Lower lobe of right lung (tissue), 2 donors: ENCODE data around the gene TMPO. TPM values are rescaled to one million over a fixed set of nuclear protein-coding genes. Genes with fewer than 3 reads are reported as not detected.

Experiments
- ATAC-seq, 2 donors: fragments of 200-7000 bp; cut with Tn5 transposase; one replicate each; pipeline ENCODE4 v1.9.1; 2020 to 2022; ENCODE audit warnings: mild to moderate bottlenecking in 2 of 2, moderate library complexity in 2 of 2
- DNase-seq: peaks from one replicate; pipeline ENCODE4 v3.0.0-alpha.2; 2020
- H3K27ac ChIP-seq: fragments of 200-600 bp; one replicate; pipeline ENCODE4 v1.8.0; 2022
- H3K27me3 ChIP-seq: fragments of 200-600 bp; one replicate; pipeline ENCODE4 v1.8.0; 2022; ENCODE audit warnings: low read depth
- H3K36me3 ChIP-seq: fragments of 200-600 bp; one replicate; pipeline ENCODE4 v1.8.0; 2022; ENCODE audit warnings: mild to moderate bottlenecking
- H3K4me1 ChIP-seq: fragments of 200-600 bp; one replicate; pipeline ENCODE4 v1.8.0; 2022
- H3K4me3 ChIP-seq: fragments of 200-600 bp; one replicate; pipeline ENCODE4 v1.8.0; 2022; ENCODE audit warnings: mild to moderate bottlenecking
- H3K9me3 ChIP-seq: fragments of 200-600 bp; one replicate; pipeline ENCODE4 v1.8.0; 2022
- intact Hi-C: fragments of 100-400 bp; cut with DNase I; formaldehyde crosslinking; loops from one replicate; pipeline ENCODE4 v1.11.0; 2022
- long read RNA-seq: library from polyadenylated mRNA; unstranded; transcript quantifications from one replicate; pipeline ENCODE4 v2.0.0, GENCODE V29; 2021
- total RNA-seq: library from RNA; stranded (reverse); fragmentation: NEBNext Ultra II Directional; extraction: Animal tissue kit (Norgen Biotek cat#: 25700); gene quantifications from one replicate; pipeline ENCODE4 v1.2.1, GENCODE V29; 2021
- TF ChIP-seq, protein P1 (sequence below): fragments of 200-600 bp; IDR thresholded peaks from one replicate; pipeline ENCODE4 v1.8.0; 2022; ENCODE audit warnings: antibody characterized with exemption, mild to moderate bottlenecking
- donor health status: DM: no; HTN: yes; CAD: no; lungs with severe emphysema.

The TMPO gene, protein sequence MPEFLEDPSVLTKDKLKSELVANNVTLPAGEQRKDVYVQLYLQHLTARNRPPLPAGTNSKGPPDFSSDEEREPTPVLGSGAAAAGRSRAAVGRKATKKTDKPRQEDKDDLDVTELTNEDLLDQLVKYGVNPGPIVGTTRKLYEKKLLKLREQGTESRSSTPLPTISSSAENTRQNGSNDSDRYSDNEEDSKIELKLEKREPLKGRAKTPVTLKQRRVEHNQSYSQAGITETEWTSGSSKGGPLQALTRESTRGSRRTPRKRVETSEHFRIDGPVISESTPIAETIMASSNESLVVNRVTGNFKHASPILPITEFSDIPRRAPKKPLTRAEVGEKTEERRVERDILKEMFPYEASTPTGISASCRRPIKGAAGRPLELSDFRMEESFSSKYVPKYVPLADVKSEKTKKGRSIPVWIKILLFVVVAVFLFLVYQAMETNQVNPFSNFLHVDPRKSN
- total RNA-seq = 61.7 TPM
- long read RNA-seq, full-length matches to known transcripts = 36 of 49 reads
- long read RNA-seq, partial matches to known transcripts = 4 of 49 reads
- long read RNA-seq, other reads (novel, unspliced or antisense) = 9 of 49 reads

DNA sequence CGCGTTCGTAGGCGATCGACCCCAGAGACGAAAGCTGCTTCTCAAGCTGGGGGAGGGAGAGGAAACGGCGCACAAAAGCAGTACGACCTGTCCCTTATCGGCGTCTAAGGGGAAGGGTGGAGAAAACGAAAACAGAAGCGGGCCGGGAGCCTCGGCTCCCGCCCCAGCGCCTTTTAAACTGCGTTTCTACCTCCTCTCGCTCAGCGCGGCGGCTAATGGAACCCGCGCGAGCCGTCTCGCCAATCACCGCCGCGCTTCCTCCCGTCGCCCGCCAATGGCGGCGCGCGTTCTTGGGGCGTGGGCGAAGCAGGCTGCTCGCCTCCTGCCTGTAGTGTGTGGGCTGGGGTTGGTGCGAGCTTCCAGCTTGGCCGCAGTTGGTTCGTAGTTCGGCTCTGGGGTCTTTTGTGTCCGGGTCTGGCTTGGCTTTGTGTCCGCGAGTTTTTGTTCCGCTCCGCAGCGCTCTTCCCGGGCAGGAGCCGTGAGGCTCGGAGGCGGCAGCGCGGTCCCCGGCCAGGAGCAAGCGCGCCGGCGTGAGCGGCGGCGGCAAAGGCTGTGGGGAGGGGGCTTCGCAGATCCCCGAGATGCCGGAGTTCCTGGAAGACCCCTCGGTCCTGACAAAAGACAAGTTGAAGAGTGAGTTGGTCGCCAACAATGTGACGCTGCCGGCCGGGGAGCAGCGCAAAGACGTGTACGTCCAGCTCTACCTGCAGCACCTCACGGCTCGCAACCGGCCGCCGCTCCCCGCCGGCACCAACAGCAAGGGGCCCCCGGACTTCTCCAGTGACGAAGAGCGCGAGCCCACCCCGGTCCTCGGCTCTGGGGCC lies at the start of gene TMPO:
TMPO (plus strand) TSS at position 304 of the 824 bp plus-strand sequence; CDS start at position 582, 278 bp downstream.
- Histone ChIP-seq H3K4me1 (peaks cover 40% of the 10 kb centered on the region), H3K27me3 (no peaks in the 10 kb centered on the region), H3K36me3 (no peaks in the 10 kb centered on the region), H3K4me3 (peak within 1 kb of the TSS; percentile 98), H3K9me3 (no peaks in the 10 kb centered on the region), H3K27ac (peak within 1 kb of the TSS; percentile 96)
- intact Hi-C loops = no loop called here
- DNase-seq (peak; percentile 93), ATAC-seq (peak; percentile 99)
- TF ChIP-seq, protein P1, sequence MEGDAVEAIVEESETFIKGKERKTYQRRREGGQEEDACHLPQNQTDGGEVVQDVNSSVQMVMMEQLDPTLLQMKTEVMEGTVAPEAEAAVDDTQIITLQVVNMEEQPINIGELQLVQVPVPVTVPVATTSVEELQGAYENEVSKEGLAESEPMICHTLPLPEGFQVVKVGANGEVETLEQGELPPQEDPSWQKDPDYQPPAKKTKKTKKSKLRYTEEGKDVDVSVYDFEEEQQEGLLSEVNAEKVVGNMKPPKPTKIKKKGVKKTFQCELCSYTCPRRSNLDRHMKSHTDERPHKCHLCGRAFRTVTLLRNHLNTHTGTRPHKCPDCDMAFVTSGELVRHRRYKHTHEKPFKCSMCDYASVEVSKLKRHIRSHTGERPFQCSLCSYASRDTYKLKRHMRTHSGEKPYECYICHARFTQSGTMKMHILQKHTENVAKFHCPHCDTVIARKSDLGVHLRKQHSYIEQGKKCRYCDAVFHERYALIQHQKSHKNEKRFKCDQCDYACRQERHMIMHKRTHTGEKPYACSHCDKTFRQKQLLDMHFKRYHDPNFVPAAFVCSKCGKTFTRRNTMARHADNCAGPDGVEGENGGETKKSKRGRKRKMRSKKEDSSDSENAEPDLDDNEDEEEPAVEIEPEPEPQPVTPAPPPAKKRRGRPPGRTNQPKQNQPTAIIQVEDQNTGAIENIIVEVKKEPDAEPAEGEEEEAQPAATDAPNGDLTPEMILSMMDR = no peak

DNA sequence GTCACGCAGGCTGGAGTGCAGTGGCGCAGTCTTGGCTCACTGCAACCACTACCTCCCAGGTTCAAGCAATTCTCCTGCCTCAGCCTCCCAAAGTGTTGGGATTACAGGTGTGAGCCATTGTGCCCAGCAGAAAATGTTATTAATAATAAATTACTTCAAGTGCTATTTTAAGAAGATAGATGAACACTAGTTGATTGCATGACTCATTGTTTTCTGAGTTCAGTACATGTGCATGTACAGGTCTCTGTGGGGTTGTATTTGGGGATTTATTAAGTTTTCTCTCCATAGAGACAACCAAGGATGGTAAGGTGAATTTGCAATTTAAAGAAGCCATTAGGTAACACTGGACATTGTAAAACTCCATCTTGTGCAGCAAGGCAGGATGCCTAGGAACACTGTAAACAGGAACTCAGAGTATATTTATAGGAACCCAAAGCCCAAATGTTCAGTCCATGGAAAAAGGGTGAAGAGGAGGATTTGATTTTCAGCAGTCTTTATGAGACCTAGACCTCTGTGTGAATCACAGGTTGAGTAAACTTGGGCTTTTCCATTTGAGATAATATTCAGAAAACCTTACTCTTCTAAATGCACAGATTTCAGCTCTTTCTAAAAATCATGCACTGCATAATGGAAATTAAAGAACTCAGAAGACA lies 49.3 kb upstream of the TMPO start:
- DNase-seq = no peak
- Histone ChIP-seq H3K4me3 (no peak overlapping the region), H3K9me3 (no peaks in the 10 kb centered on the region), H3K36me3 (no peaks in the 10 kb centered on the region), H3K4me1 (peaks cover 9% of the 10 kb centered on the region), H3K27ac (no peak overlapping the region), H3K27me3 (no peaks in the 10 kb centered on the region)
- intact Hi-C loops = no loop called here
- ATAC-seq = no peak
- TF ChIP-seq, protein P1 = no peak

DNA sequence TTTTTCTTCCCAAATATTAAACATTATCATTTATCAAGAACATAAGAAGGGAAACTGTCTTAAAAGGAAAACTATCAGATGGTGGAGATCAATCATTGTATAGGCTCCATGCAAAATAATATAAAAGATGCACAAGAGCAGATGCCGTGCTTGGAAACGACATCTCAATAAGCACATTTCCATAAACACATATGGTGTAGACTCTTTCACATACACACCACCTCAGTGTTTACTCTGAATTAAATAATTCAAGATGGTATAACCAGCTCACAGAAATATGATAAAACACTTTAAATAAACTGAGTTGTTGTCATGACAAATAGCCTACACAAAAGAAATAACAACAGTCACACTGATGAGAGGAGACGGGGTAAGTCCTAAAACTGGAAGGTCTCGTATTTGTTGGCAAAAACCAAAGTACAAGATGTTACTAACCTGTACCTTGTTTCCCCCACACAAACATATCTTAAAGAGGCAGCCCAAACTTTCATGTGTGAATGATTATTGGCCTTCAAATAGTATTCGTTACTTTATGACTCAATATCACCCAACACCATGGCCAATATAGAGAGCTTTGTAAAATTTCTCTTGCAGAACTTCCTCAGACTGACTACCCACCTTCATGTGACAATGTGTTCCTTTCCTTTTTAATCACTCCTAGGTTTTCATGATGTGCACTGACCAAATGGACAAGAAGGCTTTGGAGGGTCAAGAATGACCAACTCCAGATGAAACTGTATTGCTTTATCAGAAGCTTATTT lies 48.6 kb upstream of the TMPO start:
- Histone ChIP-seq H3K27ac (no peak overlapping the region), H3K36me3 (no peaks in the 10 kb centered on the region), H3K4me1 (peaks cover 9% of the 10 kb centered on the region), H3K9me3 (no peaks in the 10 kb centered on the region), H3K4me3 (no peak overlapping the region), H3K27me3 (no peaks in the 10 kb centered on the region)
- intact Hi-C loops = no loop called here
- TF ChIP-seq, protein P1 = no peak
- ATAC-seq (no peak), DNase-seq (no peak)

DNA sequence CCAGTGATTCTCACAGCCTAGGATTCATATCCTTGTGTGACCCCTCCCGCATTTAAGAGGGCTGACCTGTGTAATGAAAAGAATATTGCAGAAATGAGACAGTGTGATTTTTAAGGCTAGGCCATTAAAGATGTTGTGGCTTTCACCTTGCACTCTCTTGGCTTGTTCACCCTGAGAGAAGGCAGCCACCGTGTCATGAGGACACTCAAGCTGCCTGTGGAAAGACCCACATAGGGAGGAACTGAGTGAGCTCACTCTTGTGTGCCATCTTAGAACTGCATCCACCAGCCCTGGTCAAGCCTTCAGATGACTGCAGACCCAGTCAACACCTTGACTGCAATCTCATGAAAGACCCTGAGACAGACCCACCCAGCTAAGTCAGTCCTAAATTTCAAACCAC lies 46.3 kb upstream of the TMPO start:
- no peak overlapping the region for H3K4me3 ChIP-seq
- no peak overlapping the region for H3K27ac ChIP-seq
- intact Hi-C loops = no loop called here
- TF ChIP-seq, protein P1 = no peak
- no peaks in the 10 kb centered on the region for H3K9me3 ChIP-seq
- no peaks in the 10 kb centered on the region for H3K36me3 ChIP-seq
- H3K27me3 ChIP-seq = no peaks in the 10 kb centered on the region
- peaks cover 9% of the 10 kb centered on the region for H3K4me1 ChIP-seq
- DNase-seq (no peak), ATAC-seq (no peak)
